ENCODE results near the gene ATP2B2. TPM values are rescaled to one million over a fixed set of nuclear protein-coding genes. Genes with fewer than 3 reads are reported as not detected.

Gene ATP2B2
- total and polyA plus RNA-seq, 2 of the 8 experiments (the other 6 are each of a cell fraction or from before 2014, with no cell fraction given): 0.14 to 1.2 TPM

DNA sequence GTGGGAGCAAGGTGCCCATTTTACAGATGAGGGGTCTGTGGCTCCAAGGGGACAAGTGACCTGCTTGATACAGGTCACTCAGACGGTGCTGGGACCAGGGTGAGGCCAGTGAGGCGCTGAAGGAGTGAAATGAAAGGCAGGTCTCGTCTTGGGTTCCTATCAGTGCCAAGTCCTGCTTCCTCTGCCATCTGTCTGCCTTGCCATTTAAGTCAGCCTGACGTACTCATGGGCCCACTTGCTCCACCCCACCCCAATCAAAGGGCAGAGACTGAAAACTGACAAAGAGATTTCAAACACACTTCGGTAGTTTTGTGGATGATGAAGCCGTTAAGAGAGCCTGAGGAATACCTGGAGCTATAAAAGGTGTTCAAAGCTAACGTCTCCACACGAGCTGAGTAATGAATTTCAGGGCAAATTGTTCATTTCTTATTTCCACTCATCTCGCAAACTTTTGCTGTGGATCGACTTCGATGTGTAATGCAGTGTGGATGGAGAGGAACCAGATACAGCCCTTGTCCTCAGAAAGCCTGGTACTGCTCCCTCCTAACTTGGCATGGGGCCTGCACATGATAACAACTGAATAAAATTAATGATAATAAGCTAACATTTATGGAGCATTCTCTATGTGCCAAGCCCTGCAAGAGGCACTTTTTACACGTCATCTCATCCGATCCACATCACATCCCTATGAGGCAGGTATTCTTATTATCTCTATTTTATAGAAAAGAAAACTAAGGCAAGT, 36.6 kb downstream of the ATP2B2 start:
- ChIA-PET POLR2A (ENCODE audit: partially characterized antibody) (no interaction called here), CTCF (ENCODE audit: partially characterized antibody) (interaction anchor here (0.6 to 2.1 kb wide), 8 partner anchors 13 to 270 kb away, joined by 3 to 6 read pairs (median 4); no protein-coding TSS in a partner anchor)
- H3K4ac ChIP-seq (replicated peaks; ENCODE audit: insufficient read length, low read depth, low read length): no peak overlapping the region
- no peak overlapping the region for H4K5ac ChIP-seq (ENCODE audit: insufficient read length, low read depth, low read length)
- H2BK120ac ChIP-seq (replicated peaks; ENCODE audit: low read depth, low read length): no peak overlapping the region
- H3K27ac ChIP-seq (ENCODE audit: low read depth, low read length): no peak overlapping the region
- DNase-seq (ENCODE audit: low read depth in 1 of 2, low spot score in 2 of 2): no peak
- H3K4me2 ChIP-seq (ENCODE audit: insufficient read depth in 1 of 2, low read depth in 2 of 2, low read length in 2 of 2): no peak overlapping the region
- H3K23me2 ChIP-seq (ENCODE audit: low read depth, low read length): peaks cover 2% of the 10 kb centered on the region; the same call in 1 of the 2 replicates
- no peak overlapping the region for H3K56ac ChIP-seq (replicated peaks; ENCODE audit: insufficient read length, low read depth, low read length)
- H3K36me3 ChIP-seq (ENCODE audit: control insufficient read depth in 2 of 4, insufficient read depth in 4 of 4, low read length in 3 of 4): no peaks in the 10 kb centered on the region
- no peak overlapping the region for H4K8ac ChIP-seq (ENCODE audit: extremely low read depth, insufficient read depth, low read length)
- WGBS, 2 experiments (ENCODE audit: extremely low coverage in 1 of 2, insufficient coverage in 1 of 2, insufficient read length in 1 of 2, insufficient replicate concordance in 2 of 2, low coverage in 1 of 2, low lambda C conversion rate in 2 of 2, missing lambda C conversion rate in 1 of 2): 87% methylated on average over 13 of the region's 13 CpGs; no CpG with 5 or more reads in 1 of the 2 experiments
- H2BK20ac ChIP-seq (ENCODE audit: low read length): no peak overlapping the region
- H3K4me1 ChIP-seq (replicated peaks in 1 of 4; ENCODE audit: control insufficient read depth in 3 of 4, insufficient read depth in 4 of 4, low read length in 3 of 4): peaks cover 3 to 15% (median 8%) of the 10 kb centered on the region in 4 experiments
- no peaks in the 10 kb centered on the region for H3K79me2 ChIP-seq (ENCODE audit: control insufficient read depth in 1 of 2, insufficient read depth in 2 of 2, low read length in 2 of 2)
- no peak overlapping the region for H3K14ac ChIP-seq (ENCODE audit: insufficient read length)
- no peak overlapping the region for H2BK15ac ChIP-seq (ENCODE audit: low read length)
- H2AK5ac ChIP-seq (ENCODE audit: low read depth, low read length): no peak overlapping the region
- no peak overlapping the region for H2BK12ac ChIP-seq (ENCODE audit: low read depth, low read length)
- FAIRE-seq: no peak
- H3K23ac ChIP-seq (ENCODE audit: insufficient read length): no peak overlapping the region
- H3K4me3 ChIP-seq (ENCODE audit: extremely low read depth in 1 of 4, insufficient read depth in 2 of 4, low read depth in 3 of 4, low read length in 4 of 4): no peak overlapping the region
- no peak overlapping the region for H2BK5ac ChIP-seq (ENCODE audit: low read depth, low read length)
- H3K27me3 ChIP-seq (replicated peaks in 1 of 4; ENCODE audit: control insufficient read depth in 3 of 4, extremely low read depth in 1 of 4, insufficient read depth in 3 of 4, low read length in 3 of 4): no peaks in the 10 kb centered on the region
- H3K79me1 ChIP-seq (ENCODE audit: low read depth, low read length): no peaks in the 10 kb centered on the region
- no peaks in the 10 kb centered on the region for H4K20me1 ChIP-seq (replicated peaks in 1 of 2; ENCODE audit: control insufficient read depth in 1 of 2, insufficient read depth in 2 of 2, low read length in 2 of 2)
- H3K9me3 ChIP-seq (ENCODE audit: insufficient read depth in 2 of 2, low read depth in 1 of 2, low read length in 1 of 2): no peaks in the 10 kb centered on the region
- H3K9ac ChIP-seq (replicated peaks in 1 of 4; ENCODE audit: extremely low read depth in 1 of 4, low read depth in 3 of 4, low read length in 3 of 4): no peak overlapping the region
- H2AFZ ChIP-seq (ENCODE audit: low read length): no peak overlapping the region
- no peak overlapping the region for H3K18ac ChIP-seq (ENCODE audit: extremely low read depth, low read length)
- no peak overlapping the region for H4K91ac ChIP-seq (replicated peaks; ENCODE audit: insufficient read length, low read length)
- TF ChIP-seq EZH2 (IDR thresholded peaks at IDR 0.05; ENCODE audit: low read depth, low read length, severe bottlenecking) (no peak), RNF2 (IDR thresholded peaks at IDR 0.05; ENCODE audit: borderline replicate concordance, low read depth, low read length, missing control alignments, poor library complexity, severe bottlenecking) (no peak), CBX8 (IDR thresholded peaks at IDR 0.05; ENCODE audit: borderline replicate concordance, low read depth, low read length) (no peak), NRF1 (IDR thresholded peaks at IDR 0.05; ENCODE audit: low read depth, low read length) (no peak), PHF8 (conservative IDR thresholded peaks at IDR 0.05; ENCODE audit: low read depth, low read length) (no peak)
- TF ChIP-seq, protein P1, sequence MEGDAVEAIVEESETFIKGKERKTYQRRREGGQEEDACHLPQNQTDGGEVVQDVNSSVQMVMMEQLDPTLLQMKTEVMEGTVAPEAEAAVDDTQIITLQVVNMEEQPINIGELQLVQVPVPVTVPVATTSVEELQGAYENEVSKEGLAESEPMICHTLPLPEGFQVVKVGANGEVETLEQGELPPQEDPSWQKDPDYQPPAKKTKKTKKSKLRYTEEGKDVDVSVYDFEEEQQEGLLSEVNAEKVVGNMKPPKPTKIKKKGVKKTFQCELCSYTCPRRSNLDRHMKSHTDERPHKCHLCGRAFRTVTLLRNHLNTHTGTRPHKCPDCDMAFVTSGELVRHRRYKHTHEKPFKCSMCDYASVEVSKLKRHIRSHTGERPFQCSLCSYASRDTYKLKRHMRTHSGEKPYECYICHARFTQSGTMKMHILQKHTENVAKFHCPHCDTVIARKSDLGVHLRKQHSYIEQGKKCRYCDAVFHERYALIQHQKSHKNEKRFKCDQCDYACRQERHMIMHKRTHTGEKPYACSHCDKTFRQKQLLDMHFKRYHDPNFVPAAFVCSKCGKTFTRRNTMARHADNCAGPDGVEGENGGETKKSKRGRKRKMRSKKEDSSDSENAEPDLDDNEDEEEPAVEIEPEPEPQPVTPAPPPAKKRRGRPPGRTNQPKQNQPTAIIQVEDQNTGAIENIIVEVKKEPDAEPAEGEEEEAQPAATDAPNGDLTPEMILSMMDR (IDR thresholded peaks at IDR 0.05; ENCODE audit: control extremely low read depth in 1 of 3, insufficient read depth in 1 of 3, low read depth in 1 of 3, low read length in 3 of 3): no peak
- TF ChIP-seq, protein P2, sequence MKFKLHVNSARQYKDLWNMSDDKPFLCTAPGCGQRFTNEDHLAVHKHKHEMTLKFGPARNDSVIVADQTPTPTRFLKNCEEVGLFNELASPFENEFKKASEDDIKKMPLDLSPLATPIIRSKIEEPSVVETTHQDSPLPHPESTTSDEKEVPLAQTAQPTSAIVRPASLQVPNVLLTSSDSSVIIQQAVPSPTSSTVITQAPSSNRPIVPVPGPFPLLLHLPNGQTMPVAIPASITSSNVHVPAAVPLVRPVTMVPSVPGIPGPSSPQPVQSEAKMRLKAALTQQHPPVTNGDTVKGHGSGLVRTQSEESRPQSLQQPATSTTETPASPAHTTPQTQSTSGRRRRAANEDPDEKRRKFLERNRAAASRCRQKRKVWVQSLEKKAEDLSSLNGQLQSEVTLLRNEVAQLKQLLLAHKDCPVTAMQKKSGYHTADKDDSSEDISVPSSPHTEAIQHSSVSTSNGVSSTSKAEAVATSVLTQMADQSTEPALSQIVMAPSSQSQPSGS (IDR thresholded peaks at IDR 0.05; ENCODE audit: low read length): no peak

Data from H1 (cell line).